Central memory CD4-positive, alpha-beta T cell (primary cell): ENCODE results near the gene PTPRCAP.
"Not testable (repeated sequence)": the region's sequence is repeated elsewhere in the genome, so short reads cannot be mapped to it uniquely, and the experiment has no call there.

Source experiments
- DNase-seq: peaks from one replicate; pipeline ENCODE4 v3.0.0; 2022
- total RNA-seq, 3 experiments: gene quantifications; one replicate each; lab custom pipeline; 2026; lab: John Stamatoyannopoulos, UW

The PTPRCAP gene
- total RNA-seq, result 0 reads per million in 3 experiments

DNA sequence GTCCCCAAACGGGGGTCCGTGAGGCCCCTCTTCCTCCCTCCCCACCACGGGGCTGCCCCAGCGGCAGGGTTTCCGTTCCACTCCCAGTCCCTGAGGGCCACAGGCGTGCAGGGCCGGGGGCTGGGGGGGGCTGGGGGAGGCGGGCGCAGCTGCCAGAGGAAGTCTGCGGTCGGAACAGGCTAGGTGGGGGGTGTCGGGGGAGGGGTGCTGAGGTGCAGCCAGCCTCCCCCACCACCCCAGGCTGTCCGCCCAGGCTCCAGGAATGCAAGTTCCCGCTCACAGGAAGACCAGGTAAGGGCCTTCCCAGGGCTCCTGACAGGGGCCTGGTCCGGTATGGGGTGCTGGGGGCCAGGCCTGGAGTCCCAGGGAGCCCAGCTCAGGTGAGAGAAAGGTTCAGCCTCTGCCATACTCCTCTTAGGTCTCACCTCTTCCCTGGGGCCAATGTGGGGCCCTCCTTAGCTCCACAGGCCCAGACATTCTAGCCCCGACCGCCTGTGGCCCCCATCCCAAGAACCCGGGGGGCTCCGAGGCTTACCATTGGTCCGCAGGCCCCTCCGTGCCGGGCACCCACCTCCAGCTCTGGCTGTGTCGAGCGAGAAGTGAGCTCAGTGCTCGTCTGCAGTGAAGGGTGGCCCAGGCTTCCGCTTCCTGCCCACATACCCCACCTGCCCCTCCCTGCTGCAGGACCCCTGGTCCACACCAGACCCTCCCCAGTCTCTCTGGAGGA lies at the start of gene PTPRCAP:
PTPRCAP (minus strand) TSS at position 601 of the 727 bp plus-strand sequence; CDS start at position 538, 63 bp downstream.
- DNase-seq, result peak; percentile 80

DNA sequence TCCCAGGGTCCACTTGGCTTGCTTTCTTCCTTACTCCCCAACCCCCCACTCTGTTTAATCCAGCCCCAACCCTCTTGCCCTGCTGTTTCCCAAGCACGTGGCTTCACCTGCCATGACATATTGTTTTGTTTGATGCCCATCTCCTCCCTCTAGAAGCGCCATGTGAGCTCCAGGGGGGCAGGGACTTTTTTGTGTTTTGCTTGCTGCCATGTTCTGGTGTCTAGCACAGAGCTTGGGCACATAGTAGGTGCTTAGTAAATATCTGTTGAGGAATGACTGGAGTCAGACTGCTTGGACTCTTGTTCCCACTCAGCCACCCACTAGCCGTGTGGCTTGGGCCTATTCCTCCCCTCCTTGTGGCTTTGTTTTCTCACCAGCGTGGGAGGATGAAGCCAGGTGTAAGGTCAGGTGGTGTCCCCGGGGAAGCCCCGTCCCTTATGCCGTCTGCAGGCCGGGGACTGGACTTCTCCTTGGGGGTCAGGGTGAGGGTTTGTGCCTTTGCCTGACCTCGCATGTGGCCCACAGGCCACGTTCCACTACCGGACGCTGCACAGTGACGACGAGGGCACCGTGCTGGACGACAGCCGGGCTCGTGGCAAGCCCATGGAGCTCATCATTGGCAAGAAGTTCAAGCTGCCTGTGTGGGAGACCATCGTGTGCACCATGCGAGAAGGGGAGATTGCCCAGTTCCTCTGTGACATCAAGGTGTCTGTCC lies 49.2 kb upstream of the PTPRCAP start:
- peak; percentile 22 for DNase-seq

DNA sequence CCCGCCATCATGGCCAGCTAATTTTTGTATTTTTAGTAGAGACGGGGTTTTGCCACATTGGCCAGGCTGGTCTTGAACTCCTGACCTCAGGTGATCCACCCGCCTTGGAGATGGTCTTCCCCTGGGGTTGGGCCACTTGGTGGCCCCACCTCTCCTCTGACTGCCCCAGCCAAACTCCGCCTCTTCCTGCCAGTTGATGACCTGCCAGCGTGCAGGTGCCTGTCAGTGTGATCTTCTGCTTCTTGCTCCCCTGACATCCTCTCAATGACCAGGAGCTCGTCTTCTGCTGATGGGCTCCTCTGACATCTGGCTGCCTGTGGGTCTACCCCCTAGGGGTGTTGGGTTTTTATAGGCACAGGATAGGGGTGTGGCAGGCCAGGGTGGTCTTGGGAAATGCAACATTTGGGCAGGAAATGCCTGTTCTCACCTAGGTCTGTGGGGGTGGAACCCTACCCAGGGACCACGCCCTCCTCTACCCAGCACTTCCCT lies 48.4 kb upstream of the PTPRCAP start:
- DNase-seq, result peak; percentile 35

- peak; percentile 61 for DNase-seq
These were observed 47.4 kb upstream of the PTPRCAP start for GRCh38 chr11:67484847-67485311.

GRCh38 chr11:67483831-67484665 lies 46.6 kb upstream of the PTPRCAP start:
- peak; percentile 80 for DNase-seq

DNA sequence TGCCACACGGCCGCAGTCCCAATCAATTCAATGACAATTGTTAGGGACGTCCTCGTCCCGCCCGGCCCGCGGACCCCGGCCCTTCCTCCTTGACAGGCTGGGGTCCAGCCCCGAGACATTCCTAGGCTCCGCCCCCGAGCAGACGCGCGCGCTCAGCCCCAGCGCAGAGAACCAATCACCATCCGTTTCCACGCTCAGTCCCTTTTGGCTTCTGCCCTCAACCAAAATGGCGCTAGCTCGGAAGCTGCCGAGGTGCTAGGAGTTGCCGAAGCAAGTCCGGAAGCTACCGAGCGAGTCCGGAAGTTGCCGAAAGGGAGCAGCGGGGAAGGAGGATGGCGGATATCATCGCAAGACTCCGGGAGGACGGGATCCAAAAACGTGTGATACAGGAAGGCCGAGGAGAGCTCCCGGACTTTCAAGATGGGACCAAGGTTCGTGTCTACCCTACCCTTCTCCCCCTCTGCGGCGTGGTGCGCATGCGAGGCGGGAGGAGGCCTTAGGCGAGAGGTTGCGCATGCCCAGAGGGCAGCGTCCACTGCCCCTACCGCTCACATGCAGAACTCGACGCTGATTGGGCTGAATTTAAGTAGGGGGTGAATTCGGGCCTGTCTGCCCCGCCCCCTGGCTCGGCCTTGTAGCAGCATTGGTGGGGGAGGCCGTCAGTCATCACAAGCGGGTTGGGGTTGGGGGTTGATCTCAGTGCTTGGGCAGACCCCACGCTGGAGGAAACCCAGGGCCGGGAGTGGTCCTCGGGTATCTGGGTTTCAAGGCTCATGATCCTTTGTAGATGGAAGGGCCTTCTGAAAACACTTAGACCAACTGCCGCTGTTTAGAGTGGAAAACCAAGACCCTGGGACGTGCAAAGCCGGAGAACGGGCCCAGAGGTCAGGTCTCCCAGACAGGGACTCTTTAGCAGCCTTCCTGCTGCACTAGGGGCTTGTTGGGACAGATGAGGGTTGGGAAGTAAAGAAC lies 45.6 kb upstream of the PTPRCAP start, which contains the start of gene AIP:
AIP (plus strand) TSS at position 200 of the 972 bp plus-strand sequence; CDS start at position 333, 133 bp downstream.
- DNase-seq, result peak; percentile 97

DNA sequence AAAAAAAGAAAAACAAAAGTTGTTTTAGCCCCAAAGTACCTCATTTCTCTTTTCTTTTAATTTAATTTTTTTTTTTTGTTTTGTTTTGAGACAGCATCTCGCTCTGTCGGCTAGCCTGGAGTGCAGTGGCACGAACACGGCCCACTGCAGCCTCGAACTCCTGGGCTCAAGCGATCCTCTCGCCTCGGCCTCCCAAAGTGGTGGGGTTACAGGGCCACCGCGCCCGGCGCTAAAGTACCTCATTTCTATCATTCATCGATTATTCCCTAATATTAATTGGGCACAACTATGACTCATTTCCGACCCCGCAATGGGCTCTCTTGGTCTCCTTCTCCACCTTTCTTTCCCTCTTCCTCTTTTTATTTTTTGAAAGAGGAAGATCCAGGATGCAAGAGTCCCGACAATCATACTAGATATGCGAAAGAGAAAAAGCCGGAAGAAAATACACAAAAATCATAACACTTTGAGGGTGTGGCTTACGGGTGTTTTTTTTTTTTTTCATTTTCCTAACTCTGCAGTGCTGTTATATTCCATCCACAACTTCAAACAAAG lies 44.9 kb upstream of the PTPRCAP start:
- no peak for DNase-seq

- DNase-seq, result not testable (repeated sequence)
These were observed 40.0 kb upstream of the PTPRCAP start for GRCh38 chr11:67477344-67478050.

- DNase-seq, result not testable (repeated sequence)
These were observed 39.2 kb upstream of the PTPRCAP start for GRCh38 chr11:67476692-67477091.

DNA sequence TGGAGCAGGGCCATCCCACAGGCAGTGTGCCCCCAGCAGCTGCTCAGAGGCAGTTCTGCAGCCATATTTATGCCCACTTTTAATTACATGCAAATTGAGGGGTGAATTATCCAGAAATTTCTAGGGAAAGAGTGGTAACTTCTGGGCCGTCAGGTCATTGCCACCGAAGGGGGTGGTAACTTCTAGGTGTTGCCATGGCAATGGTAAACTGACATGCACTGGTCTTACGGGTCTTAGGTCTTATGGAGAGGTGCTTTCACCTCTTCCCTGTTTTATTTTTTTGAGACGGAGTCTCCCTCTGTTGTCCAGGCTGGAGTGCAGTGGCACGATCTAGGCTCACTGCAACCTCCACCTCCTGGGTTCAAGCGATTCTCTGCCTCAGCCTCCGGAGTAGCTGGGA lies 35.4 kb upstream of the PTPRCAP start:
- no peak for DNase-seq

DNA sequence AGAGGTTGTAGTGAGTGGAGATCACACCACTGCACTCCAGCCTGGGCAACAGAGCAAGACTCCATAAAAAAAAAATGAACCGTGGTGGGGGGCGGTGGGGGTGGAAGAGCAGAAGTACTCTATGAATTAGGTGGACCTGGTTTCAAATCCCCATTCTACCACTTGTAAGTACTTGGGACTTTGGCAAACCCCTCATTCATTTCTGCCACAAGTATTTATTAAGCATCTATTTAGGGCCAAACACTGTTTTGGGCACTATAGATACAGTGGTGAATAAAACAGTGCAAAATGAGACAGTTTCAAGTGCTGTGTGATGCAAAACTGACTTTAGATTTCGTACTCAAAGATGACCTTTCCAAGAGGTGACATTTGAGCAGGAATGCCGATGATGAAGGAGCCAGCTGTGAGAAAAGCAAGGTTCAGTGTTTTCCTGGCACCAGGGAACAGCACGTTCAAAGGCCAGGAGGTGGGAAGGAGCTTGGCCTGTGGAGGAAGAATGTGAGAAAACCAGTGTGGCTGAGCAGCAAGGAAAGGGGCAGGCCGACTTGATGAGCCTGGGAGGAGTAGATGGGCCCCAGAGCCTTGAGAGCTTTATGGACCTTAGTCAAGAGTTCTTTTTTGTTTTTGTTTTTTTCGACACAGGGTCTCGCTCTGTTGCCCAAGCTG lies 33.0 kb upstream of the PTPRCAP start:
- DNase-seq, result no peak

- no peak for DNase-seq
These were observed 32.0 kb upstream of the PTPRCAP start for GRCh38 chr11:67469508-67469811.

DNA sequence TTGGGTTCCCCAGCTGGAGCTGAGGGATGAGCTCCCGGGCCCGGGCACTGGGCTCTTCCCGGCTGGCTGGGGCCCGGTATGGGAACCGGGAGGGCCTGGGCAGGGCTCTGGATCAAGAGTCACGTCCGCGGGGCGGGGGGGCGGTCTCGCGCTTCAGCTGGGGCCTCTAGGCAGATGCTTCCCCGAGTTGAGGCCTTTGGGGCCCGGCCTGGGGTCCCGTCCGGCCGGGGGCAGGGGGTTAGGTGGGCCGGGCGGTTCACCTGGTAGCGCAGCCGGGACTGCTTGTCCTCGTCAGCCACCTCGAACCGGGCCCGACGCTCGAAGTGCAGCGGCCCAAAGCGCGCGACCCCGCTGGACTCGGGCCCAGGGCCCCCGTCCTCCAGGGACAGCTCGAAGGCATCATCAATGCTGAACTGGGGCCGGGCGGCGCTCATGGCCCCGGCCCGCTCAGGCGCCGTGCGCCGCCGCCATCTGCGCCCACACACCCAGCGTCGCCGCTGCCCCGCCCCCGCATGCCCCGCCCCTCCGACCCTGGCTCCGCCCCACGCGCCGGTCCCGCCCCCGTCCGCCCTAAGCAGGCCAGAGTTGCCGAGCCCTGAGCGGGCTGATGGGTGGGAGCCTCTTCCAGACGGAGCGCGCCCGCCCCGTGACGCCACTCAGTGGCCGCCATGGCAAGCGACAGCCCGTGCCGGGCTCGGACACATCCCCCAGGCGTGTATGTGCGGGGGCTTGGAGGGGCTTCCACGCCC lies 31.5 kb upstream of the PTPRCAP start, which contains the start of gene TMEM134:
TMEM134 (minus strand) TSS at position 493 of the 749 bp plus-strand sequence; CDS start at position 434, 59 bp downstream.
- peak; percentile 85 for DNase-seq

DNA sequence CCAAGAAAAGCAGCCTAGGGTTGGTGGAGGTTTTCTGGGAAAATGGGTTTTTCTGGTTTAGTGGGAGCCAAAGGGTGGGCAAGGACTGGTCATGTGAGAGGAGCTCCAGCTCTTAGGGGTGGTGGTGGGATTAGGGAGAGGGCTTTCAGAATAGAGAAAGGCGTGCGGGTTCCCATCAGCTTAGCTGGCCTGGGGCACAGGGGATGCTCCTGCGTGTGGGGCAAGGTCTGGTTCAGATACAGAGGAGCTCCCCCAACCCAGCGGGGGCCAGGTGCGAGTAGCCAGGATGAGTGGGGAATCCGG lies 30.9 kb upstream of the PTPRCAP start:
- DNase-seq, result no peak

DNA sequence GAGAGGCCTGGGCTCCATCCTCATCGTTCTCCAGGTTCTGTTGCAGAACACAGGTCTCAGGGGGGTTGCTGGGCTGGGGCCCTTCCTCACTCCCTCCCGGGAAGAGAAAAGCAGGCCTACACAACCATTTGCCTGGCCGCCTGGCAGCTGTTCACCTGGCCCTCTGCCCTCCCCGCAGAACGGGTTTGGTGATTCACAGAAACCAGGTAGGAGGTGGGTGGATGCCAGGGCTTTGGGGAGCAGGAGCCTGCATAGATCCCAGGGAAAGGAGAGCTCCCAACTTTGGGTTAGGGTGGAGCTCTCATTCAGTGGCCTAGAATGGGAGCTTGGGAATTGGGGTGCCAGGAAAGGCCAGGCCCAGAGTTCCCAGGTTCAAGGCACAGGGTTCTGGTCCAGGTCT lies 30.6 kb upstream of the PTPRCAP start:
- DNase-seq, result no peak

GRCh38 chr11:67466962-67467771 lies 29.7 kb upstream of the PTPRCAP start:
- DNase-seq, result no peak

- no peak for DNase-seq
These were observed 28.9 kb upstream of the PTPRCAP start for GRCh38 chr11:67466367-67466766.

- not testable (repeated sequence) for DNase-seq
These were observed 28.0 kb upstream of the PTPRCAP start for GRCh38 chr11:67465530-67465929.

DNA sequence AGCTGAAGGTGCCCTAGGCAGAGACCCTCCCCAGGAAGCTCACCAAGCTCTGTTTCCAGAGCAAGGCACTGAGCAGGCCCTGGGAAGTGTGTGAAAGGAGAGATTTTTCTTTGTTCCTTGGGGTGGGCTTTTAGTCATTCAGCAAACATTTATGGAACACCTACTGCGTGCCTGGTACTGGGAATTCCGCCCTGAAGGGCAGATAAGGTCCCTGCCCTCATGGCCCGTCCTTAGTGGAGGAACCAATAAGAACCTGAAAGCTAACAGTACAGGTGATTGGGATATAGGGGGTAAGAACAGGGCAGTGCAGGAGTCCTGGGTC lies 27.7 kb upstream of the PTPRCAP start:
- no peak for DNase-seq
